Lower leg skin (tissue), 4 donors: ENCODE data around the gene DPYD. TPM values are rescaled to one million over a fixed set of nuclear protein-coding genes. Genes with fewer than 3 reads are reported as not detected.

Experiments
- DNase-seq, 2 donors: peaks; one replicate each; pipeline ENCODE4 v3.0.0-alpha.2; 2019; ENCODE audit warnings: low spot score in 2 of 2
- H3K4me3 ChIP-seq: fragments of 200-600 bp; sonication (generic); 2 replicates; pipeline ENCODE4 v1.5.1; 2017; ENCODE audit warnings: mild to moderate bottlenecking, low read depth; ENCODE audit not compliant: poor library complexity, severe bottlenecking
- POLR2A ChIP-seq, 2 donors: fragments of 450-650 bp; IDR thresholded peaks; one replicate each; pipeline ENCODE4 v1.6.1; 2016 to 2017; ENCODE audit warnings: antibody characterized with exemption in 2 of 2, mild to moderate bottlenecking in 1 of 2, moderate library complexity in 1 of 2
- WGBS, 2 donors: methylation state at CpG; one replicate each; pipeline ENCODE4 v1.1.5; 2018; 5-methylcytosine and 5-hydroxymethylcytosine counted together
- intact Hi-C: fragments of 100-400 bp; cut with DNase I; formaldehyde crosslinking; loops from one replicate; pipeline ENCODE4 v1.15.0; 2023; ENCODE audit warnings: low total_unique reads
- total RNA-seq, 4 donors: library from RNA; depleted of rRNA; stranded (reverse); fragments of >200 nt; gene quantifications; one replicate each; pipeline ENCODE4 v1.1.0, GENCODE V29; 2016
- TF ChIP-seq, protein P1 (sequence below), 3 donors: fragments of 450-650 bp; IDR thresholded peaks; one replicate each; pipeline ENCODE4 v1.5.1; 2016; ENCODE audit warnings: antibody characterized with exemption in 3 of 3, mild to moderate bottlenecking in 3 of 3, moderate library complexity in 2 of 3

The DPYD gene
- total RNA-seq, 4 donors from 2014 or later, result 10.6 to 16.1 (median 14.6) TPM

DNA sequence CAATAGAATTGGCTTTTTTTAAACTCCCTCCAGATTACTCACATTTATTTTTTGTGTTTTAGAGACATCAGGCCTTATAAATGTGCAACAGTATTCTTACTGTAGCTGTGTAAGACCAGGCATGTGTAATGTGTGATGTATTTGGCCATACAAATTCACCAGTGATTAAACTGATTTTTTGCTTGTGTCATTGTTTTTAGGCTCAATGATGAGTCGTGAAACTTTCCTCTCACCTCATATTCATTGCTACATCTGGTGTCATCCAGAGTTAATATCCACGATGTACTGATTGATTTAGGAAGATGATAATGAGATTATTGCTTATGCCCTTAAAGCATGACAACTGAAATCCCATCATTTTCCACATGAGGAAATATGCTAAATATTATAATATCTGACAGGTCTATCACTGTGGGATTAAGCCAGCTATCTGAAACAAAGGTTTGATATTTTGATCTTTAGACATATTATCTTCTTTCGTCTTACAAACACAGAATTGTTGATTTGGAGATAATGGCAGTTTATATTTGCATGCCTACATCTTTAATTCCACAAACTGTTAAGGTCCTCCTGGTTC lies 711.4 kb downstream of the DPYD start:
- no peak for TF ChIP-seq POLR2A (IDR thresholded peaks at IDR 0.05)
- TF ChIP-seq, protein P1, sequence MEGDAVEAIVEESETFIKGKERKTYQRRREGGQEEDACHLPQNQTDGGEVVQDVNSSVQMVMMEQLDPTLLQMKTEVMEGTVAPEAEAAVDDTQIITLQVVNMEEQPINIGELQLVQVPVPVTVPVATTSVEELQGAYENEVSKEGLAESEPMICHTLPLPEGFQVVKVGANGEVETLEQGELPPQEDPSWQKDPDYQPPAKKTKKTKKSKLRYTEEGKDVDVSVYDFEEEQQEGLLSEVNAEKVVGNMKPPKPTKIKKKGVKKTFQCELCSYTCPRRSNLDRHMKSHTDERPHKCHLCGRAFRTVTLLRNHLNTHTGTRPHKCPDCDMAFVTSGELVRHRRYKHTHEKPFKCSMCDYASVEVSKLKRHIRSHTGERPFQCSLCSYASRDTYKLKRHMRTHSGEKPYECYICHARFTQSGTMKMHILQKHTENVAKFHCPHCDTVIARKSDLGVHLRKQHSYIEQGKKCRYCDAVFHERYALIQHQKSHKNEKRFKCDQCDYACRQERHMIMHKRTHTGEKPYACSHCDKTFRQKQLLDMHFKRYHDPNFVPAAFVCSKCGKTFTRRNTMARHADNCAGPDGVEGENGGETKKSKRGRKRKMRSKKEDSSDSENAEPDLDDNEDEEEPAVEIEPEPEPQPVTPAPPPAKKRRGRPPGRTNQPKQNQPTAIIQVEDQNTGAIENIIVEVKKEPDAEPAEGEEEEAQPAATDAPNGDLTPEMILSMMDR (IDR thresholded peaks at IDR 0.05), result no peak
- H3K4me3 ChIP-seq, result no peak overlapping the region
- WGBS, 2 donors, result 74 to 85% methylated on average over 3 of the region's 3 CpGs
- no peak for DNase-seq
- intact Hi-C loops, result no loop called here

DNA sequence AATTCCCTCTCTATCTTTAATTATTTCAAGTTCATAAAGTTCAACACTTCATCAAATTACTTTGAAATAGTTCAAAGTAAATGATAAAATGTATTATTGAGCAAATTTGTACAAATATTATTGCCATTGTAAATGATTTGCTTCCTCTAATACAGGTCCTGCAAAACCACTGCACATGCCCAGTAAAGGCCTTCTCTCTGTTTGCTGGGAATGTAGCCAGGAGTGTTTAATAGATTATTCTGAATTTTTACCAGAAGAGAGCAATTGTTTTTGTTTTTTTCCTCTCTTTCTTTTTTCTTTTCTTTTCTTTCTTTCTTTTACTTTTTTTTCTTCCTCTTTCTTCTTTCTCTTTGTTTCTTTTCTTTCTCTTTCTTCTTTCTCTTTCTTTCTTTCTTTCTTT lies 713.0 kb downstream of the DPYD start:
- TF ChIP-seq, protein P1 (IDR thresholded peaks at IDR 0.05), result no peak
- no peak for DNase-seq
- H3K4me3 ChIP-seq, result no peak overlapping the region
- intact Hi-C loops, result no loop called here

DNA sequence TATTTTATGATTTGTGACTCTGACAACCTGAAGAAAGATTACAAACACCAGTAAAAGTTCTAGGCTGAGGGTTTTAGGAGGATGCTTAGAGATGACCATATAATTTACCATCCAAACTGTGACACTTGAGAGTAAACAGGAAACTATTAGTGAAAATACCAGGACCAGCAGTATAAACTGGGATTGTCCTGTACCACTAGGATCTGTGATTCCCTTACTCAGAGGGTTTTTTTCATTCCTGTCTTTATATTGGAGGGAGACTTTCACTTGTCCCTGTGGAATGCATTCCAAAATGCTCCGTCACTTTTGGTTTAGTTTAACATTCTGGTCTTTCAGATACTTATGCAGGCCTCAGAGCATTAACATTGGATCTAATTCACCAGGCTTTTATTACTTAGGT lies 716.4 kb downstream of the DPYD start:
- WGBS, 2 donors, result 69 to 85% methylated on average over 1 of the region's 1 CpG
- no peak overlapping the region for H3K4me3 ChIP-seq
- TF ChIP-seq, protein P1 (IDR thresholded peaks at IDR 0.05), result no peak
- TF ChIP-seq POLR2A (IDR thresholded peaks at IDR 0.05), result no peak
- no peak for DNase-seq
- intact Hi-C loops, result no loop called here

DNA sequence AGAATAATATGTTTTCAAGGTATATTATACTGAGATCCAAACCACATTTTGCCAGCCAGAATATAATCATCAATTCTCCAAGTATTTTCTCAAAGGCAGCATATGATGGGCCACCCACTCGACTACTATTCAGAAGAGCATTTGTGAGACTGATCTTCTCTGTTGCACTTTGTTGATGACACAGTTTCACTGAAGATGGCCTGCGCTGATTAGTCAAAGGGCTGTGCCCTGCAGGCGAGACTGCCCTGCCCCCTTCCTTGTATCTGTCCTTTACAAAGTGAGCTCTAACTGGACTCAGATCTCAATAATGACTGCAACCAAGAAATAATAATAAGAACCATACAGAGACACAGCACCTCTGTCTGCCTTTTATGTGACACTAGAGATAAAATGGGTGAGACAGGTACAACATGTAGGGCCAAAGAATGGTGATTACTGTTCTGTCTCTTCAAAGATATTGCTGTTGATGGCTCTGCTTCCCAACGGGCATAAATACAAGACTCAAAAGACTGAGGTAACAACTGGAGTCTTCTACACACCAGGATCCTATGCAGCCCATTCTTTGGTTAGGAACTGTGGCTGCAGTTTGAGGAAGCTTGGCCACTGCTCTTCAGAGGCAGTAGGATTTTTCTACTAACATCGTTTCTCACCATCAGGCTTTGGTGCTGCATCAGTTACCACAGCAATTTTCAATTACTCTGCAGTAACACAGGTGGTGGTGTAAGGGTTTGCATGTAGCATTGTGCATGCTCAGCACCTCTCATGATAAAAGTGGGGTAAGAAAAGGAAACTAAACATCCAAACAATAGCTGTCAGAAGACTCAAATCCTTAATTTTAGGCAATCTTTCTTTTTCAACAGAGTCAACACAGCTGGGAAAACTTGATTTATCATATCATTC lies 718.1 kb downstream of the DPYD start:
- no peak overlapping the region for H3K4me3 ChIP-seq
- 77 to 79% methylated on average over 5 of the region's 5 CpGs for WGBS, 2 donors
- no peak for DNase-seq
- intact Hi-C loops, result no loop called here
- TF ChIP-seq POLR2A (IDR thresholded peaks at IDR 0.05), result no peak
- TF ChIP-seq, protein P1 (IDR thresholded peaks at IDR 0.05), result no peak

DNA sequence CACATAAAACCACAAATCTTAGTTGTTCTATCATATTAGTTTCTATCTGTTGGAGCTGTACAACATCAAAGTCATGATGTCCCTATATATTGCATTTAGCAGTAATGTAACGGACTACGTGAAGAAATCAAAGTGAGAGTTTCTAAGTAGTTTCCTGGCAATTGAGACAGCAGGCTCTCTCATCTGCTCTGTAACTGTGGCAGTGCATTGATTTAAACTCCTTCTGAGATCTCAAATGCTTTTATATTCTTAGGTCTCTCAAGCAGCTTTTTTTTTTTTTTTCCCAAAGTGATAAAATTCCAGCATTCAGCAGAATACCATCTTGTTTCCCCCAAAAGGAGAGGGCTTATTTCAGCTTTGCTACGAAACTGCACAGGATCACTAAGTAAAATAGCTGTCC lies 719.2 kb downstream of the DPYD start:
- intact Hi-C loops, result no loop called here
- 93 to 96% methylated on average over 3 of the region's 3 CpGs for WGBS, 2 donors

More for the DNA sequence above, 719.2 kb downstream of the DPYD start:
- no peak for DNase-seq
- TF ChIP-seq, protein P1 (IDR thresholded peaks at IDR 0.05), result no peak
- no peak for TF ChIP-seq POLR2A (IDR thresholded peaks at IDR 0.05)
- no peak overlapping the region for H3K4me3 ChIP-seq
